H9 (cell line): ENCODE measurements around the gene RPL14. TPM values are rescaled to one million over a fixed set of nuclear protein-coding genes. Genes with fewer than 3 reads are reported as not detected.

ENCODE experiments used
- DNase-seq: peaks from one replicate; pipeline ENCODE4 v3.0.0-alpha.2; 2017
- H2AFZ ChIP-seq: one replicate; pipeline ENCODE4 v1.6.1; 2013; ENCODE audit warnings: mild to moderate bottlenecking, low read length, control low read depth, moderate library complexity
- H2AK5ac ChIP-seq: 2 replicates; pipeline ENCODE4 v1.6.1; 2013; ENCODE audit warnings: low read length, control low read depth, mixed read lengths; ENCODE audit not compliant: insufficient read length
- H2BK120ac ChIP-seq: one replicate; pipeline ENCODE4 v1.6.1; 2013; ENCODE audit warnings: low read depth, mild to moderate bottlenecking, low read length, control low read depth, inconsistent platforms; ENCODE audit not compliant: poor library complexity, severe bottlenecking
- H2BK12ac ChIP-seq: 2 replicates; pipeline ENCODE4 v1.6.1; 2013; ENCODE audit warnings: low read length, control low read depth, mixed read lengths, low read depth; ENCODE audit not compliant: insufficient read length
- H2BK15ac ChIP-seq: 2 replicates; pipeline ENCODE4 v1.6.1; 2013; ENCODE audit warnings: low read depth, low read length, control low read depth
- H2BK20ac ChIP-seq: one replicate; pipeline ENCODE4 v1.6.1; 2013; ENCODE audit warnings: low read depth, mild to moderate bottlenecking, low read length, control low read depth, inconsistent platforms; ENCODE audit not compliant: poor library complexity, severe bottlenecking
- H2BK5ac ChIP-seq: 2 replicates; pipeline ENCODE4 v1.6.1; 2013; ENCODE audit warnings: low read length, control low read depth, mixed read lengths; ENCODE audit not compliant: insufficient read length
- H3K14ac ChIP-seq: 2 replicates; pipeline ENCODE4 v1.6.1; 2013; ENCODE audit warnings: low read length, control low read depth; ENCODE audit not compliant: insufficient read depth
- H3K18ac ChIP-seq: 2 replicates; pipeline ENCODE4 v1.6.1; 2013; ENCODE audit warnings: low read depth, mild to moderate bottlenecking, mixed read lengths, low read length, control low read depth; ENCODE audit not compliant: insufficient read length
- H3K23ac ChIP-seq: 2 replicates; pipeline ENCODE4 v1.6.1; 2013; ENCODE audit warnings: low read length, control low read depth, mixed read lengths, low read depth; ENCODE audit not compliant: insufficient read length
- H3K23me2 ChIP-seq: 2 replicates; pipeline ENCODE4 v1.6.1; 2013; ENCODE audit warnings: low read depth, mild to moderate bottlenecking, mixed read lengths, low read length, control low read depth; ENCODE audit not compliant: insufficient read length, poor library complexity, severe bottlenecking
- H3K27ac ChIP-seq: 2 replicates; pipeline ENCODE4 v1.5.1; 2013; ENCODE audit warnings: low read length, control low read depth, mixed read lengths, low read depth; ENCODE audit not compliant: insufficient read length
- H3K27me3 ChIP-seq: 2 replicates; pipeline ENCODE4 v1.6.1; 2013; ENCODE audit warnings: low read length, control low read depth, inconsistent platforms; ENCODE audit not compliant: insufficient read depth
- H3K4ac ChIP-seq: 2 replicates; pipeline ENCODE4 v1.6.1; 2013; ENCODE audit warnings: low read depth, mild to moderate bottlenecking, control low read depth, inconsistent platforms, low read length, moderate library complexity
- H3K4me1 ChIP-seq: 2 replicates; pipeline ENCODE4 v1.6.1; 2013; ENCODE audit warnings: low read length, control low read depth, inconsistent platforms; ENCODE audit not compliant: insufficient read depth
- H3K4me2 ChIP-seq: 2 replicates; pipeline ENCODE4 v1.6.1; 2013; ENCODE audit warnings: low read length, control low read depth, mixed read lengths; ENCODE audit not compliant: insufficient read length, insufficient read depth
- H3K56ac ChIP-seq: 2 replicates; pipeline ENCODE4 v1.6.1; 2013; ENCODE audit warnings: low read depth, mild to moderate bottlenecking, mixed read lengths, low read length, control low read depth; ENCODE audit not compliant: insufficient read length
- H3K79me1 ChIP-seq: 2 replicates; pipeline ENCODE4 v1.6.1; 2013; ENCODE audit warnings: low read depth, mild to moderate bottlenecking, moderate library complexity, low read length, control low read depth, inconsistent platforms; ENCODE audit not compliant: insufficient read depth, poor library complexity, severe bottlenecking
- H3K79me2 ChIP-seq: 2 replicates; pipeline ENCODE4 v1.6.1; 2013; ENCODE audit warnings: low read length, control low read depth, inconsistent platforms; ENCODE audit not compliant: insufficient read depth
- H3K9ac ChIP-seq: 2 replicates; pipeline ENCODE4 v1.6.1; 2013; ENCODE audit warnings: low read length, control low read depth, mixed read lengths; ENCODE audit not compliant: insufficient read length; ENCODE audit errors: extremely low read depth
- H3K9me3 ChIP-seq: one replicate; pipeline ENCODE4 v1.6.1; 2013; ENCODE audit warnings: low read depth, low read length, inconsistent platforms; ENCODE audit not compliant: control insufficient read depth
- H3T11ph ChIP-seq: one replicate; pipeline ENCODE4 v1.6.1; 2013; ENCODE audit warnings: mild to moderate bottlenecking, low read length, control low read depth, inconsistent platforms
- H4K20me1 ChIP-seq: one replicate; pipeline ENCODE4 v1.6.1; 2013; ENCODE audit not compliant: control insufficient read depth, insufficient read length, insufficient read depth
- H4K5ac ChIP-seq: 2 replicates; pipeline ENCODE4 v1.6.1; 2013; ENCODE audit warnings: low read depth, mild to moderate bottlenecking, mixed read lengths, low read length, control low read depth; ENCODE audit not compliant: insufficient read length
- H4K8ac ChIP-seq: replicated peaks from 2 replicates; pipeline ENCODE4 v1.6.1; 2013; ENCODE audit warnings: low read length, control low read depth, mixed read lengths, low read depth; ENCODE audit not compliant: insufficient read length
- H4K91ac ChIP-seq: 2 replicates; pipeline ENCODE4 v1.6.1; 2013; ENCODE audit warnings: low read depth, mild to moderate bottlenecking, moderate library complexity, mixed read lengths, low read length, control low read depth; ENCODE audit not compliant: insufficient read length
- H3K27ac Mint-ChIP-seq, 3 experiments: 2 replicates in 2 of 3; 3 replicates in 1 of 3; pipeline ENCODE4 v1.8.0; 2020 to 2021; ENCODE audit warnings: mixed read lengths in 3 of 3, mild to moderate bottlenecking in 1 of 3, moderate library complexity in 1 of 3
- H3K27me3 Mint-ChIP-seq: 2 replicates; pipeline ENCODE4 v1.8.0; 2021; ENCODE audit warnings: low read depth, mild to moderate bottlenecking, moderate library complexity, mixed read lengths
- H3K36me3 Mint-ChIP-seq, 3 experiments: 2 replicates in 2 of 3; 3 replicates in 1 of 3; pipeline ENCODE4 v1.8.0; 2020 to 2021; ENCODE audit warnings: low read depth in 3 of 3, mixed read lengths in 3 of 3; ENCODE audit not compliant: insufficient read depth in 1 of 3
- H3K4me1 Mint-ChIP-seq, 2 experiments: 2 replicates each; pipeline ENCODE4 v1.8.0; 2020; ENCODE audit warnings: mixed read lengths in 2 of 2
- H3K4me3 Mint-ChIP-seq, 2 experiments: 2 replicates in 1 of 2; 3 replicates in 1 of 2; pipeline ENCODE4 v1.8.0; 2020 to 2021; ENCODE audit warnings: mild to moderate bottlenecking in 2 of 2, mixed read lengths in 2 of 2, moderate library complexity in 1 of 2
- H3K9me3 Mint-ChIP-seq, 2 experiments: 2 replicates in 1 of 2; 3 replicates in 1 of 2; pipeline ENCODE4 v1.8.0; 2020; ENCODE audit warnings: mild to moderate bottlenecking in 2 of 2, mixed read lengths in 2 of 2, moderate library complexity in 1 of 2
- WGBS: extraction: QIAGEN DNeasy Blood & Tissue Kit; methylation state at CpG from one replicate; pipeline ENCODE4 v1.1.7; 2013; ENCODE audit warnings: missing lambda C conversion rate, low lambda C conversion rate, mixed read lengths; ENCODE audit not compliant: insufficient read length; ENCODE audit errors: extremely low coverage; 5-methylcytosine and 5-hydroxymethylcytosine counted together
- total RNA-seq: library from RNA; stranded (reverse); gene quantifications from 2 replicates; pipeline ENCODE4 v1.2.1, GENCODE V29; 2021
- TF ChIP-seq, protein P1 (sequence below): fragments of 200-600 bp; sonication (generic); conservative IDR thresholded peaks from 3 replicates; pipeline ENCODE4 v1.8.0; 2021; ENCODE audit warnings: antibody characterized with exemption, mild to moderate bottlenecking

Gene RPL14
- total RNA-seq, 1 experiment from 2014 or later: 2,490 TPM

DNA sequence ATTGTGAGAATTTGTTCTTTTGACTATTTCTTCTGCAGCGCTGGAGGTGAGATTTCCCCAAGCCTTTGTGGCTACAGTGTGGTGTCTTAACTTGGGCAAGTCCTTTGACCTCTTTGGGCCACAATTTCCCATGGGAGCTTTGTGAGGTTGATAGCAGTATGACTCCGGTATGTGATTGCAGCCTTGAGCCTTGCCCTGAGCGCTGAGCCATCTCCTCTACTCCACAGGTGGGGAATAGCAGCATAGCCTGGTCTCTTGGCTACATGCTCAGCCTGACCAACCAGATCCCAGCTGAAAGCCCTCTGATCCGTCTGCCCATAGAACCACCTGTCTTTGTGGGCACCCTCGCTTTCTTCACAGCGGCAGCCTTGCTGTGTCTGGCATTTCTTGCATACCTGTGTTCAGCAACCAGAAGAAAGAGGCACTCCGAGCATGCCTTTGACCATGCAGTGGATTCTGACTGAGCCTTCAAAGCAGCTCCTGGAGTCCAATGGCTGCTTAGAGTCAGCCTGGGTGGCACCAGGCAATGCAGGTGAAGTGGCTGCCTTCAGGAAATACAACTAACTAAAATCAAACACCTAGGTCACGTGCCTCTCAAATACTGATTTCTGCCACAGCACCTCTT lies 30.0 kb upstream of the RPL14 start:
- H3T11ph ChIP-seq: no peak overlapping the region
- Mint-ChIP-seq H3K36me3 (no peaks in the 10 kb centered on the region), H3K4me3 (no peak overlapping the region), H3K27ac (no peak overlapping the region; a peak in 1 of 7 replicates), H3K4me1 (peaks cover 8 to 11% of the 10 kb centered on the region in 2 experiments), H3K27me3 (no peaks in the 10 kb centered on the region; the same call in 1 of the 2 replicates), H3K9me3 (no peaks in the 10 kb centered on the region)
- peak; percentile 34 for DNase-seq
- no peak overlapping the region for H3K4me2 ChIP-seq
- H3K4ac ChIP-seq: no peak overlapping the region
- H3K27me3 ChIP-seq: no peaks in the 10 kb centered on the region
- H4K5ac ChIP-seq: no peak overlapping the region
- H3K79me1 ChIP-seq: no peaks in the 10 kb centered on the region
- H4K20me1 ChIP-seq: no peaks in the 10 kb centered on the region
- H4K91ac ChIP-seq: no peak overlapping the region
- no peaks in the 10 kb centered on the region for H3K79me2 ChIP-seq
- WGBS: no CpG with 5 or more reads among the region's 8 CpGs
- TF ChIP-seq, protein P1, sequence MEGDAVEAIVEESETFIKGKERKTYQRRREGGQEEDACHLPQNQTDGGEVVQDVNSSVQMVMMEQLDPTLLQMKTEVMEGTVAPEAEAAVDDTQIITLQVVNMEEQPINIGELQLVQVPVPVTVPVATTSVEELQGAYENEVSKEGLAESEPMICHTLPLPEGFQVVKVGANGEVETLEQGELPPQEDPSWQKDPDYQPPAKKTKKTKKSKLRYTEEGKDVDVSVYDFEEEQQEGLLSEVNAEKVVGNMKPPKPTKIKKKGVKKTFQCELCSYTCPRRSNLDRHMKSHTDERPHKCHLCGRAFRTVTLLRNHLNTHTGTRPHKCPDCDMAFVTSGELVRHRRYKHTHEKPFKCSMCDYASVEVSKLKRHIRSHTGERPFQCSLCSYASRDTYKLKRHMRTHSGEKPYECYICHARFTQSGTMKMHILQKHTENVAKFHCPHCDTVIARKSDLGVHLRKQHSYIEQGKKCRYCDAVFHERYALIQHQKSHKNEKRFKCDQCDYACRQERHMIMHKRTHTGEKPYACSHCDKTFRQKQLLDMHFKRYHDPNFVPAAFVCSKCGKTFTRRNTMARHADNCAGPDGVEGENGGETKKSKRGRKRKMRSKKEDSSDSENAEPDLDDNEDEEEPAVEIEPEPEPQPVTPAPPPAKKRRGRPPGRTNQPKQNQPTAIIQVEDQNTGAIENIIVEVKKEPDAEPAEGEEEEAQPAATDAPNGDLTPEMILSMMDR: no peak
- no peak overlapping the region for H2AFZ ChIP-seq
- no peaks in the 10 kb centered on the region for H3K9me3 ChIP-seq
- H2BK20ac ChIP-seq: no peak overlapping the region
- no peaks in the 10 kb centered on the region; the same call in 1 of the 2 replicates for H3K4me1 ChIP-seq
- no peak overlapping the region for H3K56ac ChIP-seq
- H3K18ac ChIP-seq: no peak overlapping the region
- no peak overlapping the region for H3K27ac ChIP-seq
- no peak overlapping the region for H3K14ac ChIP-seq
- no peak overlapping the region for H3K9ac ChIP-seq
- no peak overlapping the region for H2AK5ac ChIP-seq
- no peak overlapping the region for H3K23ac ChIP-seq
- no peak overlapping the region for H2BK15ac ChIP-seq
- no peak overlapping the region for H2BK12ac ChIP-seq
- H4K8ac ChIP-seq: no peak overlapping the region
- no peak overlapping the region for H2BK120ac ChIP-seq
- H3K23me2 ChIP-seq: no peaks in the 10 kb centered on the region
- no peak overlapping the region for H2BK5ac ChIP-seq
